Activated naive CD8-positive, alpha-beta T cell (primary cell): ENCODE results near the gene FAM83D.

ENCODE experiments used
- H3K27ac Mint-ChIP-seq: one replicate; pipeline ENCODE4 v1.8.0; 2021; ENCODE audit warnings: mixed read lengths
- H3K27me3 Mint-ChIP-seq: one replicate; pipeline ENCODE4 v1.8.0; 2021; ENCODE audit warnings: mixed read lengths
- H3K36me3 Mint-ChIP-seq: one replicate; pipeline ENCODE4 v1.8.0; 2021; ENCODE audit warnings: mixed read lengths
- H3K4me1 Mint-ChIP-seq: one replicate; pipeline ENCODE4 v1.8.0; 2021; ENCODE audit warnings: low read depth, mixed read lengths
- H3K4me3 Mint-ChIP-seq: one replicate; pipeline ENCODE4 v1.8.0; 2021; ENCODE audit warnings: mild to moderate bottlenecking, mixed read lengths
- H3K9me3 Mint-ChIP-seq: one replicate; pipeline ENCODE4 v1.8.0; 2021; ENCODE audit warnings: low read depth, mixed read lengths

Gene FAM83D

GRCh38 chr20:38926142-38926933 lies at the start of gene FAM83D:
Gene FAM83D, plus strand, starts transcription at chr20:38926417. Its CDS starts 26 bp downstream, at chr20:38926443.
- peak within 1 kb of the TSS; percentile 34 for H3K27ac Mint-ChIP-seq

GRCh38 chr20:38877483-38877882 lies 48.7 kb upstream of the FAM83D start:
- H3K4me3 Mint-ChIP-seq: no peak overlapping the region
- peaks cover 6% of the 10 kb centered on the region for H3K36me3 Mint-ChIP-seq
- H3K4me1 Mint-ChIP-seq: peaks cover 82% of the 10 kb centered on the region
- no peaks in the 10 kb centered on the region for H3K27me3 Mint-ChIP-seq
- peak overlapping the region; percentile 34 for H3K27ac Mint-ChIP-seq
- H3K9me3 Mint-ChIP-seq: no peaks in the 10 kb centered on the region

More at GRCh38 chr20:38926142-38926933, at the start of gene FAM83D:
- Mint-ChIP-seq H3K27me3 (no peaks in the 10 kb centered on the region), H3K36me3 (peaks cover 2% of the 10 kb centered on the region), H3K9me3 (no peaks in the 10 kb centered on the region), H3K4me3 (peak within 1 kb of the TSS; percentile 79), H3K4me1 (peaks cover 12% of the 10 kb centered on the region)

GRCh38 chr20:38878866-38879265 lies 47.4 kb upstream of the FAM83D start:
- Mint-ChIP-seq H3K4me1 (peaks cover 76% of the 10 kb centered on the region), H3K27me3 (no peaks in the 10 kb centered on the region), H3K27ac (peak overlapping the region; percentile 46), H3K36me3 (peaks cover 8% of the 10 kb centered on the region), H3K4me3 (no peak overlapping the region), H3K9me3 (no peaks in the 10 kb centered on the region)

- Mint-ChIP-seq H3K9me3 (no peaks in the 10 kb centered on the region), H3K4me3 (no peak overlapping the region), H3K4me1 (peaks cover 55% of the 10 kb centered on the region), H3K27me3 (no peaks in the 10 kb centered on the region), H3K27ac (peak overlapping the region; percentile 28), H3K36me3 (peaks cover 8% of the 10 kb centered on the region)
Measured at GRCh38 chr20:38880952-38881735, 45.1 kb upstream of the FAM83D start.

- H3K4me1 Mint-ChIP-seq: peaks cover 47% of the 10 kb centered on the region
- no peak overlapping the region for H3K4me3 Mint-ChIP-seq
- no peaks in the 10 kb centered on the region for H3K9me3 Mint-ChIP-seq
- H3K36me3 Mint-ChIP-seq: peaks cover 10% of the 10 kb centered on the region
- H3K27me3 Mint-ChIP-seq: no peaks in the 10 kb centered on the region
- peak overlapping the region; percentile 87 for H3K27ac Mint-ChIP-seq
Measured at GRCh38 chr20:38881806-38882440, 44.3 kb upstream of the FAM83D start.

GRCh38 chr20:38882600-38882999 lies 43.6 kb upstream of the FAM83D start:
- H3K36me3 Mint-ChIP-seq: peaks cover 10% of the 10 kb centered on the region
- peak overlapping the region; percentile 36 for H3K4me3 Mint-ChIP-seq
- H3K27ac Mint-ChIP-seq: peak overlapping the region; percentile 87
- H3K9me3 Mint-ChIP-seq: no peaks in the 10 kb centered on the region
- peaks cover 45% of the 10 kb centered on the region for H3K4me1 Mint-ChIP-seq
- H3K27me3 Mint-ChIP-seq: no peaks in the 10 kb centered on the region

GRCh38 chr20:38883081-38883980 lies 42.9 kb upstream of the FAM83D start:
- no peaks in the 10 kb centered on the region for H3K9me3 Mint-ChIP-seq
- H3K27me3 Mint-ChIP-seq: no peaks in the 10 kb centered on the region
- peaks cover 39% of the 10 kb centered on the region for H3K4me1 Mint-ChIP-seq
- peak overlapping the region; percentile 87 for H3K27ac Mint-ChIP-seq
- H3K4me3 Mint-ChIP-seq: no peak overlapping the region
- H3K36me3 Mint-ChIP-seq: peaks cover 9% of the 10 kb centered on the region

- no peaks in the 10 kb centered on the region for H3K9me3 Mint-ChIP-seq
- H3K4me1 Mint-ChIP-seq: peaks cover 32% of the 10 kb centered on the region
- peaks cover 9% of the 10 kb centered on the region for H3K36me3 Mint-ChIP-seq
- H3K27me3 Mint-ChIP-seq: no peaks in the 10 kb centered on the region
- H3K27ac Mint-ChIP-seq: no peak overlapping the region
- no peak overlapping the region for H3K4me3 Mint-ChIP-seq
Measured at GRCh38 chr20:38883981-38884733, 42.1 kb upstream of the FAM83D start.

- Mint-ChIP-seq H3K27ac (no peak overlapping the region), H3K27me3 (no peaks in the 10 kb centered on the region), H3K9me3 (no peaks in the 10 kb centered on the region), H3K4me3 (no peak overlapping the region), H3K4me1 (peaks cover 35% of the 10 kb centered on the region), H3K36me3 (peaks cover 11% of the 10 kb centered on the region)
Measured at GRCh38 chr20:38885357-38885756, 40.9 kb upstream of the FAM83D start.

GRCh38 chr20:38888059-38888831 lies 38.0 kb upstream of the FAM83D start:
- Mint-ChIP-seq H3K4me1 (peaks cover 27% of the 10 kb centered on the region), H3K36me3 (peaks cover 6% of the 10 kb centered on the region), H3K4me3 (no peak overlapping the region), H3K27me3 (no peaks in the 10 kb centered on the region), H3K9me3 (no peaks in the 10 kb centered on the region), H3K27ac (peak overlapping the region; percentile 28)

- peaks cover 32% of the 10 kb centered on the region for H3K4me1 Mint-ChIP-seq
Measured at GRCh38 chr20:38889050-38889449, 37.2 kb upstream of the FAM83D start.

GRCh38 chr20:38889792-38890496 lies 36.3 kb upstream of the FAM83D start:
- no peaks in the 10 kb centered on the region for H3K9me3 Mint-ChIP-seq
- H3K36me3 Mint-ChIP-seq: peaks cover 6% of the 10 kb centered on the region
- peaks cover 37% of the 10 kb centered on the region for H3K4me1 Mint-ChIP-seq
- H3K27ac Mint-ChIP-seq: peak overlapping the region; percentile 90
- H3K27me3 Mint-ChIP-seq: no peaks in the 10 kb centered on the region
- peak overlapping the region; percentile 9 for H3K4me3 Mint-ChIP-seq

More at GRCh38 chr20:38889050-38889449, 37.2 kb upstream of the FAM83D start:
- Mint-ChIP-seq H3K36me3 (peaks cover 6% of the 10 kb centered on the region), H3K4me3 (no peak overlapping the region), H3K27me3 (no peaks in the 10 kb centered on the region), H3K9me3 (no peaks in the 10 kb centered on the region), H3K27ac (peak overlapping the region; percentile 54)

- peak overlapping the region; percentile 9 for H3K4me3 Mint-ChIP-seq
- H3K9me3 Mint-ChIP-seq: no peaks in the 10 kb centered on the region
- H3K27me3 Mint-ChIP-seq: no peaks in the 10 kb centered on the region
- peaks cover 6% of the 10 kb centered on the region for H3K36me3 Mint-ChIP-seq
- peaks cover 37% of the 10 kb centered on the region for H3K4me1 Mint-ChIP-seq
- peak overlapping the region; percentile 90 for H3K27ac Mint-ChIP-seq
Measured at GRCh38 chr20:38890497-38890818, 35.8 kb upstream of the FAM83D start.
